PFSK-1 (cell line): ENCODE measurements around the gene PPP1R9A.

Source experiments
- FOXP2 ChIP-seq: optimal IDR thresholded peaks from 2 replicates; pipeline ENCODE3; 2011; ENCODE audit warnings: borderline replicate concordance, control low read depth, inconsistent platforms; ENCODE audit not compliant: insufficient read depth; ENCODE audit errors: extremely low read length, extremely low read depth
- POLR2AphosphoS5 ChIP-seq: IDR thresholded peaks from 2 replicates; pipeline ENCODE4 v1.6.1; 2012; ENCODE audit warnings: low read depth, mild to moderate bottlenecking, control low read depth, low read length, moderate library complexity
- SIN3A ChIP-seq: IDR thresholded peaks from 2 replicates; pipeline ENCODE4 v1.6.1; 2012; ENCODE audit warnings: mild to moderate bottlenecking, low read length, moderate library complexity, borderline replicate concordance; ENCODE audit not compliant: insufficient read depth
- TAF1 ChIP-seq: IDR thresholded peaks from 2 replicates; pipeline ENCODE4 v1.6.1; 2012; ENCODE audit warnings: low read length, control low read depth, borderline replicate concordance; ENCODE audit not compliant: insufficient read depth
- TF ChIP-seq, protein P1 (sequence below), 2 experiments: IDR thresholded peaks; 2 replicates each; pipeline versions ENCODE4 v1.6.1 to v1.8.0; 2011 to 2012; ENCODE audit warnings: low read depth in 2 of 2, low read length in 2 of 2, control low read depth in 1 of 2, inconsistent platforms in 1 of 2, mild to moderate bottlenecking in 1 of 2, moderate library complexity in 1 of 2; ENCODE audit not compliant: insufficient read depth in 1 of 2

- no peak for TF ChIP-seq TAF1
- no peak for TF ChIP-seq POLR2AphosphoS5
- no peak for TF ChIP-seq SIN3A
- TF ChIP-seq, protein P1, sequence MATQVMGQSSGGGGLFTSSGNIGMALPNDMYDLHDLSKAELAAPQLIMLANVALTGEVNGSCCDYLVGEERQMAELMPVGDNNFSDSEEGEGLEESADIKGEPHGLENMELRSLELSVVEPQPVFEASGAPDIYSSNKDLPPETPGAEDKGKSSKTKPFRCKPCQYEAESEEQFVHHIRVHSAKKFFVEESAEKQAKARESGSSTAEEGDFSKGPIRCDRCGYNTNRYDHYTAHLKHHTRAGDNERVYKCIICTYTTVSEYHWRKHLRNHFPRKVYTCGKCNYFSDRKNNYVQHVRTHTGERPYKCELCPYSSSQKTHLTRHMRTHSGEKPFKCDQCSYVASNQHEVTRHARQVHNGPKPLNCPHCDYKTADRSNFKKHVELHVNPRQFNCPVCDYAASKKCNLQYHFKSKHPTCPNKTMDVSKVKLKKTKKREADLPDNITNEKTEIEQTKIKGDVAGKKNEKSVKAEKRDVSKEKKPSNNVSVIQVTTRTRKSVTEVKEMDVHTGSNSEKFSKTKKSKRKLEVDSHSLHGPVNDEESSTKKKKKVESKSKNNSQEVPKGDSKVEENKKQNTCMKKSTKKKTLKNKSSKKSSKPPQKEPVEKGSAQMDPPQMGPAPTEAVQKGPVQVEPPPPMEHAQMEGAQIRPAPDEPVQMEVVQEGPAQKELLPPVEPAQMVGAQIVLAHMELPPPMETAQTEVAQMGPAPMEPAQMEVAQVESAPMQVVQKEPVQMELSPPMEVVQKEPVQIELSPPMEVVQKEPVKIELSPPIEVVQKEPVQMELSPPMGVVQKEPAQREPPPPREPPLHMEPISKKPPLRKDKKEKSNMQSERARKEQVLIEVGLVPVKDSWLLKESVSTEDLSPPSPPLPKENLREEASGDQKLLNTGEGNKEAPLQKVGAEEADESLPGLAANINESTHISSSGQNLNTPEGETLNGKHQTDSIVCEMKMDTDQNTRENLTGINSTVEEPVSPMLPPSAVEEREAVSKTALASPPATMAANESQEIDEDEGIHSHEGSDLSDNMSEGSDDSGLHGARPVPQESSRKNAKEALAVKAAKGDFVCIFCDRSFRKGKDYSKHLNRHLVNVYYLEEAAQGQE (IDR thresholded peaks at IDR 0.05; ENCODE audit: insufficient read depth in 1 of 2, low read depth in 2 of 2, low read length in 2 of 2): no peak
- no peak for TF ChIP-seq FOXP2
Measured at GRCh38 chr7:95056901-95057300, 149.5 kb downstream of the PPP1R9A start.
